ENCODE data around the gene LRBA.
"Not testable (repeated sequence)": the region's sequence is repeated elsewhere in the genome, so short reads cannot be mapped to it uniquely, and the experiment has no call there.

The LRBA gene

GRCh38 chr4:150801833-150802232, 213.3 kb downstream of the LRBA start:
- DNase-seq (ENCODE audit: low spot score), result no peak

- DNase-seq (ENCODE audit: low spot score), result no peak
Measured at GRCh38 chr4:150799207-150799606, 215.9 kb downstream of the LRBA start.

GRCh38 chr4:150794706-150795105, 220.4 kb downstream of the LRBA start:
- no peak for DNase-seq (ENCODE audit: low spot score)

- DNase-seq (ENCODE audit: low spot score), result no peak
Measured at GRCh38 chr4:150789864-150790263, 225.2 kb downstream of the LRBA start.

GRCh38 chr4:150784939-150785338, 230.1 kb downstream of the LRBA start:
- DNase-seq (ENCODE audit: low spot score), result no peak

GRCh38 chr4:150784305-150784704, 230.8 kb downstream of the LRBA start:
- DNase-seq (ENCODE audit: low spot score), result no peak

GRCh38 chr4:150782921-150783320, 232.2 kb downstream of the LRBA start:
- DNase-seq (ENCODE audit: low spot score), result no peak

GRCh38 chr4:150782311-150782710, 232.8 kb downstream of the LRBA start:
- DNase-seq (ENCODE audit: low spot score), result no peak

- no peak for DNase-seq (ENCODE audit: low spot score)
Measured at GRCh38 chr4:150781191-150781590, 233.9 kb downstream of the LRBA start.

GRCh38 chr4:150779707-150780106, 235.4 kb downstream of the LRBA start:
- no peak for DNase-seq (ENCODE audit: low spot score)

GRCh38 chr4:150773729-150774449, 241.2 kb downstream of the LRBA start:
- DNase-seq (ENCODE audit: low spot score), result no peak

GRCh38 chr4:150773032-150773431, 242.1 kb downstream of the LRBA start:
- DNase-seq (ENCODE audit: low spot score), result no peak

- no peak for DNase-seq (ENCODE audit: low spot score)
Measured at GRCh38 chr4:150771382-150771781, 243.7 kb downstream of the LRBA start.

GRCh38 chr4:150769845-150770244, 245.2 kb downstream of the LRBA start:
- no peak for DNase-seq (ENCODE audit: low spot score)

- no peak for DNase-seq (ENCODE audit: low spot score)
Measured at GRCh38 chr4:150769248-150769647, 245.8 kb downstream of the LRBA start.

GRCh38 chr4:150768497-150768896, 246.6 kb downstream of the LRBA start:
- no peak for DNase-seq (ENCODE audit: low spot score)

- DNase-seq (ENCODE audit: low spot score), result no peak
Measured at GRCh38 chr4:150765216-150765615, 249.9 kb downstream of the LRBA start.

GRCh38 chr4:150751648-150752047, 263.4 kb downstream of the LRBA start:
- DNase-seq (ENCODE audit: low spot score), result no peak

- no peak for DNase-seq (ENCODE audit: low spot score)
Measured at GRCh38 chr4:150750824-150751223, 264.3 kb downstream of the LRBA start.

- no peak for DNase-seq (ENCODE audit: low spot score)
Measured at GRCh38 chr4:150746156-150746555, 268.9 kb downstream of the LRBA start.

- no peak for DNase-seq (ENCODE audit: low spot score)
Measured at GRCh38 chr4:150744570-150744969, 270.5 kb downstream of the LRBA start.

- no peak for DNase-seq (ENCODE audit: low spot score)
Measured at GRCh38 chr4:150743564-150744342, 271.3 kb downstream of the LRBA start.

GRCh38 chr4:150742930-150743329, 272.2 kb downstream of the LRBA start:
- not testable (repeated sequence) for DNase-seq (ENCODE audit: low spot score)

- DNase-seq (ENCODE audit: low spot score), result no peak
Measured at GRCh38 chr4:150739591-150739990, 275.5 kb downstream of the LRBA start.
